Fibroblast of skin of left biceps (primary cell): ENCODE results near the gene ERBB3.
A peak's percentile ranks its signal among the peaks of the same experiment; 100 is the strongest.
"Not testable (repeated sequence)": the region's sequence is repeated elsewhere in the genome, so short reads cannot be mapped to it uniquely, and the experiment has no call there.

Experiments used
- DNase-seq, 2 experiments: peaks; one replicate each; pipeline ENCODE4 v3.0.0-alpha.2; 2013; ENCODE audit warnings: low read depth in 2 of 2

Gene ERBB3

GRCh38 chr12:56079723-56080555, at the start of gene ERBB3:
TSS of gene ERBB3 (plus strand) at chr12:56080165. CDS start at chr12:56080301, 136 bp downstream.
- peak; percentile 34 for DNase-seq

DNA sequence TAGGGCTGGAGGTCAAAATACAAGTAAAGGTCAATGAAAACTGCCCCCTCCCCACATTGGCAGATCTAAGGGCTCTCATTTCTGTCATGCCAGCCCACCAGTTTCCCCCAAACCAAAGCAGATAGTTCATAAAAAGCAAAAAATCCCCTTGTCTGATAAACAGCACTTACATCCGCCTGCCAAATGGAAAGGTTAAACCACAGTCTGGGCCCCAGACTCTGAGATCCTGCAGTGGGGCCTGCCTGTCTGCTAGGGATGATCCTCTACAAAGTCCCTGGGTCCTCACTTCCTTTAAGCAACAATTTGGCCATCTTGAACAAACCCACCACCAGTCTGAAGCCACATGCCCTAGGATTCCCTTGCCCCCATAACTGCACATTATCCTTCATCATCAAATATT, 48.0 kb upstream of the ERBB3 start:
- DNase-seq: no peak

DNA sequence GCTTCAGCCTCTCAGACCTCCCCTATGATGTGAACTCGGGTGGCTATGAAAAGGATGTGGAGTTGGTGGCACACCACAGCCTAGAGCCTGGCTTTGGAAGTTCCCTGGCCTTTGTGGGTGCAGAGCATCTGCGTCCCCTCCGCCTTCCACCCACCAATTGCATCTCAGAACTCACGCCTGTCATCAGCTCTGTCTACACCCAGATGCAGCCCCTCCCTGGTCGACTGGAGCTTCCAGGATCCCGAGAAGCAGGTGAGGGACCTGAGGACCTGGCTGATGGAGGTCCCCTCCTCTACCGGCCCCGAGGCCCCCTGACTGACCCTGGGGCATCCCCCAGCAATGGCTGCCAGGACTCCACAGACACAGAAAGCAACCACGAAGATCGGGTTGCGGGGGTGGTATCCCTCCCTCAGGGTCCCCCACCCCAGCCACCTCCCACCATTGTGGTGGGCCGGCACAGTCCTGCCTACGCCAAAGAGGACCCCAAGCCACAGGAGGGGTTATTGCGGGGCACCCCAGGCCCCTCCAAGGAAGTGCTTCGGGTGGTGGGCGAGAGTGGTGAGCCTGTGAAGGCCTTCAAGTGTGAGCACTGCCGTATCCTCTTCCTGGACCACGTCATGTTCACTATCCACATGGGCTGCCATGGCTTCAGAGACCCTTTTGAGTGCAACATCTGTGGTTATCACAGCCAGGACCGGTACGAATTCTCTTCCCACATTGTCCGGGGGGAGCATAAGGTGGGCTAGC, 45.2 kb upstream of the ERBB3 start:
- no peak for DNase-seq

GRCh38 chr12:56037161-56037560, 42.8 kb upstream of the ERBB3 start:
- DNase-seq: no peak

GRCh38 chr12:56038022-56038655, 41.8 kb upstream of the ERBB3 start:
- no peak for DNase-seq

- DNase-seq: no peak
These were observed 39.8 kb upstream of the ERBB3 start for GRCh38 chr12:56040151-56040550.

GRCh38 chr12:56040963-56041551, 38.9 kb upstream of the ERBB3 start:
- DNase-seq: no peak

GRCh38 chr12:56041552-56042429, 38.2 kb upstream of the ERBB3 start, which contains the start of gene RPS26:
TSS of gene RPS26 (plus strand) at chr12:56041918. CDS start at chr12:56042167, 249 bp downstream.
- DNase-seq: peak; percentile 100

GRCh38 chr12:56042430-56042813, 37.5 kb upstream of the ERBB3 start:
- DNase-seq: not testable (repeated sequence)

- DNase-seq: no peak
These were observed 37.1 kb upstream of the ERBB3 start for GRCh38 chr12:56042843-56043242.

DNA sequence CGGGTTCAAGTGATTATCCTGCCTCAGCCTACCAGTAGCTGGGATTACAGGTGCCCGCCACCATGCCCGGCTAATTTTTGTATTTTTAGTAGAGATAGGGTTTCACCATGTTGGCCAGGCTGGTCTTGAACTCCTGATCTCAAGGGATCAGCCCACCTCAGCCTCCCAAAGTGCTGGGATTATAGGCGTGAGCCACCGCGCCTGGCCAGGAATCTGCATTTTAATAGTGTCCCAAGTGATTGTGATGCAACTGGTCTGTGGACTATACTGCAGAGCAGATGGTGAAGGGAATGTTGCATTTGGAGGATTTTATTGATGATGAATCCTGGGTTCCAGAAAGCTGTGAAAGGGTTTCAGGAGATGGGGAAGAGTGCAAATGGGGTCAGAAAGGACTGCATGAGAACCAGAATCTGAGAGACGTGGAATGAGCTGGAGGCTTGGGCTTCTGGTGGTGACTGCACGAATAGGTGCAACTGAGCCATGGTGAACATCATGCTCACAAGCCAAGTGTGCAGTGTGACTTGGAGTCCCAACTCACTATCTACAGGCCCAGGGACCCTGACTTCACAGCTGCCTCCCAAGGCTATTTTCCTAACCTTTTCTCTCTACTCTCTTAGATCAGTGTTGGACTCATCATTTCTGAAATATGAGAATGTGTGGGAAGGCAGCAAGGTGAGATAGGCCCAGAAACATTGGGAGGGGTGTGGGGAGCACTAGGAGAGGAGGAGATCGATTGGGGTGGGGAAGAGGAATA, 33.8 kb upstream of the ERBB3 start:
- DNase-seq: no peak

GRCh38 chr12:56053407-56053893, 26.5 kb upstream of the ERBB3 start:
- no peak for DNase-seq

DNA sequence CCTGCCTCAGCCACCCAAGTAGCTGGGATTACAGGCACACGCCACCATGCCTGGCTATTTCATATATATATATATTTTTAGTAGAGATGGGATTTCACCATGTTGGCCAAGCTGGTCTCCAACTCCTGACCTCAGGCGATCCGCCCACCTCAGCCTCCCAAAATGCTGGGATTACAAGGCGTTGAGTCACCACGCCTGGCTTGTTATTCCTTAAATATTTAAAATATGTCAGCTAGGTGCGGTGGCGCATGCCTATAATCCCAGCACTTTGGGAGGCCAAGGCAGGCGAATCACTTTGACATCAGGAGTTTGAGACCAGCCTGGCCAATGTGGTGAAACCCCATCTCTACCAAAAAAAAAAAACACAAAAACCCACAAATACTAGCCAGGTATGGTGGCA, 20.0 kb upstream of the ERBB3 start:
- not testable (repeated sequence) for DNase-seq

- DNase-seq: no peak
These were observed 18.0 kb upstream of the ERBB3 start for GRCh38 chr12:56061982-56062381.

GRCh38 chr12:56062996-56063395, 17.0 kb upstream of the ERBB3 start:
- DNase-seq: no peak

GRCh38 chr12:56071648-56072047, 8.3 kb upstream of the ERBB3 start:
- no peak for DNase-seq

DNA sequence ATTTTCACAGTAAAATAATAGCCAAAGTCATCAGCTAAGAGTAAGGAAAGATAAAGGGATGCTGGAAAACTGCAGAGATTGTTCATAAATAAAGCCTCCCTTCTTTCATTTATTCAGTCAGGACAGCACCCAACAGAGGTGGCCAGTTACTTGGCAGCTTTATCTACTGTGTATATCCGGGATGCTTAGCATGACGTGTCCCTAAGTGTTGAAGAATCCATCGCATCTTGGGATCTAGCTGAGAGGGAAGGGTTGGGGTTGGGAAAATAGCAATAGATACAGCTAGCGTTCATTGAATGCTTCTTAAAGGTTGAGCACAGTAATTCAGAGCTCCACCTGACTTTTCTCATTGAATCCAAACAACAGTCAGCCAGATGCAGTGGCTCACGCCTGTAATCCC, 5.6 kb upstream of the ERBB3 start:
- no peak for DNase-seq

DNA sequence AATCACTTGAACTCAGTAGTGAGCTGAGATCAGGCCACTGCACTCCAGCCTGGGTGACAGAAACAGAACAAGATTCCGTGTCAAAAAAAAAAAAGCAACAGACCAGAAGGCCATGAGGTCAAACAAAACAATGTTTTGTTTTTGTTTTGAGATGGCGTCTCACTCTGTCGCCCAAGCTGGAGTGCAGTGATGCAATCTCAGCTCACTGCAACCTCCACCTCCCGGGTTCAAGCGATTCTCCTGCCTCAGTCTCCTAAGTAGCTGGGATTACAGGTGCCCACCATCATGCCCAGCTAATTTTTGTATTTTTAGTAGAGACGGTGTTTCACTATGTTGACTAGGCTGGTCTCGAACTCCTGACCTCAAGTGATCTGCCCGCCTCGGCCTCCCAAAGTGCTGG, 2.0 kb upstream of the ERBB3 start:
- not testable (repeated sequence) for DNase-seq

- no peak for DNase-seq
These were observed 1.5 kb upstream of the ERBB3 start for GRCh38 chr12:56078427-56078826.
